HepG2 (cell line): ENCODE measurements around the gene XAF1. TPM values are rescaled to one million over a fixed set of nuclear protein-coding genes. Genes with fewer than 3 reads are reported as not detected.

ENCODE experiments used
- DR1 ChIP-seq: sonication (generic); formaldehyde crosslinking; IDR thresholded peaks from 2 replicates; pipeline ENCODE4 v1.8.0; 2021; ENCODE audit warnings: mild to moderate bottlenecking, missing genetic modification reagents, inconsistent platforms
- EEA1 ChIP-seq: sonication (generic); formaldehyde crosslinking; IDR thresholded peaks from 2 replicates; pipeline ENCODE4 v1.5.1; 2020; ENCODE audit warnings: mild to moderate bottlenecking, missing genetic modification reagents, borderline replicate concordance
- HOXA7 ChIP-seq: sonication (generic); formaldehyde crosslinking; IDR thresholded peaks from 2 replicates; pipeline ENCODE4 v1.8.1; 2022; ENCODE audit warnings: mild to moderate bottlenecking, missing genetic modification reagents, moderate library complexity
- ISL2 ChIP-seq: sonication (generic); formaldehyde crosslinking; IDR thresholded peaks from 2 replicates; pipeline ENCODE4 v1.5.0; 2020; ENCODE audit warnings: missing genetic modification reagents
- KDM5B ChIP-seq: sonication (generic); formaldehyde crosslinking; IDR thresholded peaks from 2 replicates; pipeline ENCODE4 v1.4.0; 2020; ENCODE audit warnings: missing genetic modification reagents, mild to moderate bottlenecking, borderline replicate concordance
- MED13 ChIP-seq: sonication (generic); formaldehyde crosslinking; IDR thresholded peaks from 2 replicates; pipeline ENCODE4 v1.5.0; 2020; ENCODE audit warnings: missing genetic modification reagents
- NFKBIZ ChIP-seq: IDR thresholded peaks from 2 replicates; pipeline ENCODE4 v1.6.1; 2018; ENCODE audit warnings: missing genetic modification reagents, missing compliant biosample characterization
- POLR2A ChIP-seq, 2 experiments: IDR thresholded peaks; 2 replicates each; pipeline ENCODE4 v1.6.1; 2011; ENCODE audit warnings: low read depth in 2 of 2, low read length in 2 of 2, mild to moderate bottlenecking in 1 of 2, moderate library complexity in 1 of 2; ENCODE audit not compliant: insufficient read depth in 1 of 2
- RAD51 ChIP-seq: fragments of 450-650 bp; IDR thresholded peaks from 2 replicates; pipeline ENCODE4 v1.6.1; 2016; ENCODE audit warnings: borderline replicate concordance
- RFXAP ChIP-seq: sonication (generic); formaldehyde crosslinking; IDR thresholded peaks from 2 replicates; pipeline ENCODE4 v1.4.0; 2020; ENCODE audit warnings: missing genetic modification reagents, borderline replicate concordance
- ZC3H13 ChIP-seq: sonication (generic); formaldehyde crosslinking; IDR thresholded peaks from 2 replicates; pipeline ENCODE4 v1.8.1; 2023; ENCODE audit warnings: mild to moderate bottlenecking, missing genetic modification reagents, moderate library complexity
- ZMAT3 ChIP-seq: sonication (generic); formaldehyde crosslinking; conservative IDR thresholded peaks from 2 replicates; pipeline ENCODE4 v1.7.0; 2021; ENCODE audit warnings: missing genetic modification reagents
- ZNF205 ChIP-seq: IDR thresholded peaks from 2 replicates; pipeline ENCODE4 v1.6.1; 2018; ENCODE audit warnings: missing biosample characterization, missing genetic modification reagents
- ZNF501 ChIP-seq: sonication (generic); formaldehyde crosslinking; IDR thresholded peaks from 2 replicates; pipeline ENCODE4 v1.5.1; 2020; ENCODE audit warnings: mild to moderate bottlenecking, moderate library complexity, missing genetic modification reagents
- ZNF567 ChIP-seq: sonication (generic); formaldehyde crosslinking; IDR thresholded peaks from 2 replicates; pipeline ENCODE4 v1.8.1; 2023; ENCODE audit warnings: mild to moderate bottlenecking, missing genetic modification reagents, borderline replicate concordance
- ZNF674 ChIP-seq: sonication (generic); formaldehyde crosslinking; IDR thresholded peaks from 2 replicates; pipeline ENCODE4 v1.5.0; 2020; ENCODE audit warnings: low read depth, mild to moderate bottlenecking, missing genetic modification reagents
- ZNF773 ChIP-seq: sonication (generic); formaldehyde crosslinking; IDR thresholded peaks from 2 replicates; pipeline ENCODE4 v1.4.0; 2020; ENCODE audit warnings: missing genetic modification reagents, borderline replicate concordance
- polyA plus RNA-seq, 8 experiments: library from polyadenylated mRNA; depleted of rRNA in 3 of 8; stranded (reverse) in 7 of 8; unstranded in 1 of 8; fragments of >200 nt; fragmentation: Illumina TruSeq in 4 of 8; extraction: Trizol in 4 of 8; gene quantifications; 2 replicates each; pipeline versions ENCODE4 v1.2.1 to v1.2.3, GENCODE V29; 2011 to 2016; ENCODE audit warnings: low read depth in 4 of 8, missing spikeins in 1 of 8, mixed read lengths in 1 of 8; ENCODE audit not compliant: insufficient read depth in 1 of 8
- total RNA-seq, 5 experiments: library from RNA; depleted of rRNA; stranded (reverse); fragments of >200 nt; fragmentation: Illumina TruSeq; extraction: Trizol; gene quantifications; 2 replicates each; pipeline ENCODE4 v1.2.3, GENCODE V29; 2016; ENCODE audit warnings: low read depth in 1 of 5
- TF ChIP-seq, protein P1 (sequence below): sonication (generic); formaldehyde crosslinking; IDR thresholded peaks from 2 replicates; pipeline ENCODE4 v1.4.0; 2020; ENCODE audit warnings: missing genetic modification reagents
- TF ChIP-seq, protein P2 (sequence below): sonication (generic); formaldehyde crosslinking; IDR thresholded peaks from 2 replicates; pipeline ENCODE4 v1.8.1; 2022; ENCODE audit warnings: low read depth, mild to moderate bottlenecking, missing genetic modification reagents
- TF ChIP-seq, protein P3 (sequence below): sonication (generic); formaldehyde crosslinking; IDR thresholded peaks from 2 replicates; pipeline ENCODE4 v1.5.0; 2020; ENCODE audit warnings: missing genetic modification reagents, mild to moderate bottlenecking, borderline replicate concordance
- TF ChIP-seq, protein P4 (sequence below): sonication (generic); formaldehyde crosslinking; IDR thresholded peaks from 2 replicates; pipeline ENCODE4 v1.4.0; 2020; ENCODE audit warnings: missing genetic modification reagents, borderline replicate concordance

The XAF1 gene
- total and polyA plus RNA-seq, 2 of the 13 experiments (the other 11 are each of a cell fraction or from before 2014, with no cell fraction given): 1.2 to 2.4 TPM

DNA sequence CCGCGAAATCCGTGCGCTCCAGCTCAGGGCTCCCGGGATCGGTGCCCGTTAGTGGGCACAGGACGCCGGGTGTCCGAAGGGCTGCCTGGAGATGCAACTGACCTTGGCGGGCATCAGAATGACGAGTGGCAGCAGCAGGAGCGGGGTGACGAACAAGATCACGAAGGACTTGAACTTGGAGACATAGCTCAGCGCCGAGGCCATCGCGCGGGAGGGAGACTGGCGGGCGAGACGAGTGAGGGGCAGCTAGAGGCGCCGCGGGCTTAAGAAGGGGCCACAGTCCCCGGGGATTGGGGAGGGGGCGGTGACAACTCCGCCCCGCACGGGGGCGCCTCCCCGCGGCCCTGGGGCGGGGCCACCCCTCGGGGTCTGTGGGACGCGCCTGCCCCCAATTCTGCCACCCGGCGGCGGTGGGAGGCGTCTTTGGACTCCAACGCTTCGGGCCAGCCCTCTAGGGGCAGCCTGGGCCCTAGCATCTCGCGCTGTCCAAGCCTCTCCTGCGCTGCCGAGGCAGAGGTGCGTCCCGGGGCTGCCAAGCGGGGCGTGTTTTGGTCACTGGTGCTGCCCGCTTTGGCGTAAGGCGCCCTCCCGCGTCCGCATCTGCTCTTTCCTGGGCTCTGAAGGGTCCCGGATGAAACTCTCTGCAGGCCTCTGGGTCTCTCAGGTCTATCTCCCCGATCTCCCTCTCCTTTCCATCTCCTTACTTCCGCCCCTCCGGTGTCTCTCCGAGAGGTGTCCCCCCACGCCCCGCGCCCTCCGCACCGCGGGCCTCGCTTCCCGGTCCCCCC, 42.5 kb upstream of the XAF1 start, which contains the start of gene SLC13A5 (continued):
- TF ChIP-seq ZNF773 (CRISPR knock-in tag) (0 out of 2 replicates have a peak, but pooled peaks have one; percentile 22), ZNF205 (peak; percentile 28; the same call in 1 of the 2 replicates), KDM5B (CRISPR knock-in tag) (peak; percentile 35; the same call in 1 of the 2 replicates), ZC3H13 (CRISPR knock-in tag) (no peak), MED13 (CRISPR knock-in tag) (peak; percentile 77; the same call in 1 of the 2 replicates), ISL2 (CRISPR knock-in tag) (peak; percentile 87), ZNF674 (CRISPR knock-in tag) (no peak), NFKBIZ (no peak), RAD51 (no peak), ZNF567 (0 out of 2 replicates have a peak, but pooled peaks have one; percentile 45), RFXAP (0 out of 2 replicates have a peak, but pooled peaks have one; percentile 76), ZNF501 (CRISPR knock-in tag) (peak; percentile 56), POLR2A (IDR thresholded peaks at IDR 0.05; ENCODE audit: insufficient read depth in 1 of 2, low read depth in 2 of 2, low read length in 2 of 2) (peak; percentile 96 to 100), HOXA7 (CRISPR knock-in tag) (no peak), EEA1 (CRISPR knock-in tag) (no peak; the same call in 1 of the 2 replicates), ZMAT3 (CRISPR knock-in tag) (peak; percentile 85), DR1 (CRISPR knock-in tag) (peak; percentile 99)
- TF ChIP-seq, protein P1, sequence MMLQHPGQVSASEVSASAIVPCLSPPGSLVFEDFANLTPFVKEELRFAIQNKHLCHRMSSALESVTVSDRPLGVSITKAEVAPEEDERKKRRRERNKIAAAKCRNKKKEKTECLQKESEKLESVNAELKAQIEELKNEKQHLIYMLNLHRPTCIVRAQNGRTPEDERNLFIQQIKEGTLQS (CRISPR knock-in tag): no peak; the same call in 1 of the 2 replicates
- TF ChIP-seq, protein P2, sequence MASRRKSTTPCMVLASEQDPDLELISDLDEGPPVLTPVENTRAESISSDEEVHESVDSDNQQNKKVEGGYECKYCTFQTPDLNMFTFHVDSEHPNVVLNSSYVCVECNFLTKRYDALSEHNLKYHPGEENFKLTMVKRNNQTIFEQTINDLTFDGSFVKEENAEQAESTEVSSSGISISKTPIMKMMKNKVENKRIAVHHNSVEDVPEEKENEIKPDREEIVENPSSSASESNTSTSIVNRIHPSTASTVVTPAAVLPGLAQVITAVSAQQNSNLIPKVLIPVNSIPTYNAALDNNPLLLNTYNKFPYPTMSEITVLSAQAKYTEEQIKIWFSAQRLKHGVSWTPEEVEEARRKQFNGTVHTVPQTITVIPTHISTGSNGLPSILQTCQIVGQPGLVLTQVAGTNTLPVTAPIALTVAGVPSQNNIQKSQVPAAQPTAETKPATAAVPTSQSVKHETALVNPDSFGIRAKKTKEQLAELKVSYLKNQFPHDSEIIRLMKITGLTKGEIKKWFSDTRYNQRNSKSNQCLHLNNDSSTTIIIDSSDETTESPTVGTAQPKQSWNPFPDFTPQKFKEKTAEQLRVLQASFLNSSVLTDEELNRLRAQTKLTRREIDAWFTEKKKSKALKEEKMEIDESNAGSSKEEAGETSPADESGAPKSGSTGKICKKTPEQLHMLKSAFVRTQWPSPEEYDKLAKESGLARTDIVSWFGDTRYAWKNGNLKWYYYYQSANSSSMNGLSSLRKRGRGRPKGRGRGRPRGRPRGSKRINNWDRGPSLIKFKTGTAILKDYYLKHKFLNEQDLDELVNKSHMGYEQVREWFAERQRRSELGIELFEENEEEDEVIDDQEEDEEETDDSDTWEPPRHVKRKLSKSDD (CRISPR knock-in tag): no peak
- TF ChIP-seq, protein P3, sequence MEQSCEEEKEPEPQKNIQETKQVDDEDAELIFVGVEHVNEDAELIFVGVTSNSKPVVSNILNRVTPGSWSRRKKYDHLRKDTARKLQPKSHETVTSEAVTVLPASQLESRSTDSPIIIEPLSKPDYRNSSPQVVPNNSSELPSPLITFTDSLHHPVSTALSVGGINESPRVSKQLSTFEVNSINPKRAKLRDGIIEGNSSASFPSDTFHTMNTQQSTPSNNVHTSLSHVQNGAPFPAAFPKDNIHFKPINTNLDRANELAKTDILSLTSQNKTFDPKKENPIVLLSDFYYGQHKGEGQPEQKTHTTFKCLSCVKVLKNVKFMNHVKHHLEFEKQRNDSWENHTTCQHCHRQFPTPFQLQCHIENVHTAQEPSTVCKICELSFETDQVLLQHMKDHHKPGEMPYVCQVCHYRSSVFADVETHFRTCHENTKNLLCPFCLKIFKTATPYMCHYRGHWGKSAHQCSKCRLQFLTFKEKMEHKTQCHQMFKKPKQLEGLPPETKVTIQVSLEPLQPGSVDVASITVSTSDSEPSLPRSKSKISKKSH: peak; percentile 40; the same call in 1 of the 2 replicates
- TF ChIP-seq, protein P4, sequence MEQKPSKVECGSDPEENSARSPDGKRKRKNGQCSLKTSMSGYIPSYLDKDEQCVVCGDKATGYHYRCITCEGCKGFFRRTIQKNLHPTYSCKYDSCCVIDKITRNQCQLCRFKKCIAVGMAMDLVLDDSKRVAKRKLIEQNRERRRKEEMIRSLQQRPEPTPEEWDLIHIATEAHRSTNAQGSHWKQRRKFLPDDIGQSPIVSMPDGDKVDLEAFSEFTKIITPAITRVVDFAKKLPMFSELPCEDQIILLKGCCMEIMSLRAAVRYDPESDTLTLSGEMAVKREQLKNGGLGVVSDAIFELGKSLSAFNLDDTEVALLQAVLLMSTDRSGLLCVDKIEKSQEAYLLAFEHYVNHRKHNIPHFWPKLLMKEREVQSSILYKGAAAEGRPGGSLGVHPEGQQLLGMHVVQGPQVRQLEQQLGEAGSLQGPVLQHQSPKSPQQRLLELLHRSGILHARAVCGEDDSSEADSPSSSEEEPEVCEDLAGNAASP: no peak; the same call in 1 of the 2 replicates
